ENCODE results near the gene USP49.
"Not testable (repeated sequence)": the region's sequence is repeated elsewhere in the genome, so short reads cannot be mapped to it uniquely, and the experiment has no call there.

The USP49 gene

GRCh38 chr6:41824571-41825569, 70.3 kb downstream of the USP49 start:
- Mint-ChIP-seq H3K27me3 (ENCODE audit: low read depth) (no peaks in the 10 kb centered on the region), H3K27ac (no peak overlapping the region), H3K36me3 (ENCODE audit: low read depth) (no peaks in the 10 kb centered on the region), H3K9me3 (no peaks in the 10 kb centered on the region), H3K4me3 (no peak overlapping the region), H3K4me1 (ENCODE audit: low read depth) (no peaks in the 10 kb centered on the region)
- DNase-seq (ENCODE audit: low spot score) = no peak

GRCh38 chr6:41823178-41823577, 72.0 kb downstream of the USP49 start:
- no peak for DNase-seq (ENCODE audit: low spot score)
- Mint-ChIP-seq H3K36me3 (ENCODE audit: low read depth) (no peaks in the 10 kb centered on the region), H3K4me1 (ENCODE audit: low read depth) (no peaks in the 10 kb centered on the region), H3K27ac (no peak overlapping the region), H3K27me3 (ENCODE audit: low read depth) (no peaks in the 10 kb centered on the region), H3K4me3 (no peak overlapping the region), H3K9me3 (no peaks in the 10 kb centered on the region)

- Mint-ChIP-seq H3K9me3 (no peaks in the 10 kb centered on the region), H3K27ac (no peak overlapping the region), H3K4me3 (no peak overlapping the region), H3K4me1 (ENCODE audit: low read depth) (no peaks in the 10 kb centered on the region), H3K27me3 (ENCODE audit: low read depth) (no peaks in the 10 kb centered on the region), H3K36me3 (ENCODE audit: low read depth) (no peaks in the 10 kb centered on the region)
- DNase-seq (ENCODE audit: low spot score) = no peak
These were observed 73.2 kb downstream of the USP49 start for GRCh38 chr6:41822021-41822420.

- no peak for DNase-seq (ENCODE audit: low spot score)
- no peaks in the 10 kb centered on the region for H3K9me3 Mint-ChIP-seq
- peaks cover under 1% of the 10 kb centered on the region for H3K4me1 Mint-ChIP-seq (ENCODE audit: low read depth)
- no peak overlapping the region for H3K27ac Mint-ChIP-seq
- no peaks in the 10 kb centered on the region for H3K36me3 Mint-ChIP-seq (ENCODE audit: low read depth)
- no peaks in the 10 kb centered on the region for H3K27me3 Mint-ChIP-seq (ENCODE audit: low read depth)
- H3K4me3 Mint-ChIP-seq = no peak overlapping the region
These were observed 73.9 kb downstream of the USP49 start for GRCh38 chr6:41821266-41821665.

- H3K9me3 Mint-ChIP-seq = no peaks in the 10 kb centered on the region
- no peak overlapping the region for H3K27ac Mint-ChIP-seq
- peaks cover 3% of the 10 kb centered on the region for H3K4me1 Mint-ChIP-seq (ENCODE audit: low read depth)
- H3K4me3 Mint-ChIP-seq = no peak overlapping the region
- H3K27me3 Mint-ChIP-seq (ENCODE audit: low read depth) = no peaks in the 10 kb centered on the region
- no peaks in the 10 kb centered on the region for H3K36me3 Mint-ChIP-seq (ENCODE audit: low read depth)
- no peak for DNase-seq (ENCODE audit: low spot score)
These were observed 76.7 kb downstream of the USP49 start for GRCh38 chr6:41818271-41819054.

- DNase-seq (ENCODE audit: low spot score) = no peak
- no peak overlapping the region for H3K4me3 Mint-ChIP-seq
These were observed 79.6 kb downstream of the USP49 start for GRCh38 chr6:41815587-41815986.

GRCh38 chr6:41814629-41815028, 80.5 kb downstream of the USP49 start:
- Mint-ChIP-seq H3K9me3 (no peaks in the 10 kb centered on the region), H3K27me3 (ENCODE audit: low read depth) (no peaks in the 10 kb centered on the region), H3K4me3 (no peak overlapping the region), H3K4me1 (ENCODE audit: low read depth) (peaks cover 3% of the 10 kb centered on the region), H3K36me3 (ENCODE audit: low read depth) (no peaks in the 10 kb centered on the region), H3K27ac (no peak overlapping the region)
- DNase-seq (ENCODE audit: low spot score) = no peak

More at GRCh38 chr6:41815587-41815986, 79.6 kb downstream of the USP49 start:
- Mint-ChIP-seq H3K27me3 (ENCODE audit: low read depth) (no peaks in the 10 kb centered on the region), H3K4me1 (ENCODE audit: low read depth) (peaks cover 3% of the 10 kb centered on the region), H3K27ac (no peak overlapping the region), H3K36me3 (ENCODE audit: low read depth) (no peaks in the 10 kb centered on the region), H3K9me3 (no peaks in the 10 kb centered on the region)

GRCh38 chr6:41813956-41814355, 81.2 kb downstream of the USP49 start:
- no peaks in the 10 kb centered on the region for H3K9me3 Mint-ChIP-seq
- H3K36me3 Mint-ChIP-seq (ENCODE audit: low read depth) = no peaks in the 10 kb centered on the region
- H3K4me3 Mint-ChIP-seq = no peak overlapping the region
- DNase-seq (ENCODE audit: low spot score) = no peak
- peaks cover 3% of the 10 kb centered on the region for H3K4me1 Mint-ChIP-seq (ENCODE audit: low read depth)
- no peak overlapping the region for H3K27ac Mint-ChIP-seq
- H3K27me3 Mint-ChIP-seq (ENCODE audit: low read depth) = no peaks in the 10 kb centered on the region

- H3K9me3 Mint-ChIP-seq = no peaks in the 10 kb centered on the region
- no peak overlapping the region for H3K27ac Mint-ChIP-seq
- DNase-seq (ENCODE audit: low spot score) = no peak
- H3K36me3 Mint-ChIP-seq (ENCODE audit: low read depth) = no peaks in the 10 kb centered on the region
- peaks cover 3% of the 10 kb centered on the region for H3K4me1 Mint-ChIP-seq (ENCODE audit: low read depth)
- no peaks in the 10 kb centered on the region for H3K27me3 Mint-ChIP-seq (ENCODE audit: low read depth)
- H3K4me3 Mint-ChIP-seq = no peak overlapping the region
These were observed 81.7 kb downstream of the USP49 start for GRCh38 chr6:41813469-41813868.

- H3K36me3 Mint-ChIP-seq (ENCODE audit: low read depth); H3K9me3 Mint-ChIP-seq; H3K27ac Mint-ChIP-seq; DNase-seq (ENCODE audit: low spot score); H3K27me3 Mint-ChIP-seq (ENCODE audit: low read depth); H3K4me1 Mint-ChIP-seq (ENCODE audit: low read depth); H3K4me3 Mint-ChIP-seq: not testable (repeated sequence)
These were observed 83.2 kb downstream of the USP49 start for GRCh38 chr6:41811946-41812345.

- no peaks in the 10 kb centered on the region for H3K27me3 Mint-ChIP-seq (ENCODE audit: low read depth)
- no peak overlapping the region for H3K4me3 Mint-ChIP-seq
- peaks cover 1% of the 10 kb centered on the region for H3K4me1 Mint-ChIP-seq (ENCODE audit: low read depth)
These were observed 84.1 kb downstream of the USP49 start for GRCh38 chr6:41811095-41811494.

GRCh38 chr6:41805830-41806774, 89.1 kb downstream of the USP49 start:
- peaks cover 1% of the 10 kb centered on the region for H3K36me3 Mint-ChIP-seq (ENCODE audit: low read depth)
- H3K27ac Mint-ChIP-seq = no peak overlapping the region
- H3K4me3 Mint-ChIP-seq = no peak overlapping the region
- no peaks in the 10 kb centered on the region for H3K4me1 Mint-ChIP-seq (ENCODE audit: low read depth)
- no peak for DNase-seq (ENCODE audit: low spot score)
- H3K27me3 Mint-ChIP-seq (ENCODE audit: low read depth) = no peaks in the 10 kb centered on the region
- no peaks in the 10 kb centered on the region for H3K9me3 Mint-ChIP-seq

More at GRCh38 chr6:41811095-41811494, 84.1 kb downstream of the USP49 start:
- Mint-ChIP-seq H3K36me3 (ENCODE audit: low read depth) (no peaks in the 10 kb centered on the region), H3K27ac (no peak overlapping the region), H3K9me3 (no peaks in the 10 kb centered on the region)
- no peak for DNase-seq (ENCODE audit: low spot score)

- DNase-seq (ENCODE audit: low spot score) = no peak
- Mint-ChIP-seq H3K27ac (no peak overlapping the region), H3K9me3 (no peaks in the 10 kb centered on the region), H3K36me3 (ENCODE audit: low read depth) (peaks cover 4% of the 10 kb centered on the region), H3K27me3 (ENCODE audit: low read depth) (no peaks in the 10 kb centered on the region), H3K4me3 (no peak overlapping the region), H3K4me1 (ENCODE audit: low read depth) (no peaks in the 10 kb centered on the region)
These were observed 93.8 kb downstream of the USP49 start for GRCh38 chr6:41801380-41801779.

All from T-helper 2 cell treated with Interferon-gamma antibody and Interleukin-4, amounts not matched to agents 5 μg/mL and 100 μg/mL, for 36 hours (primary cell).